Fibroblast of lung (primary cell): ENCODE measurements around the gene RPL29.

Experiments used
- CTCF ChIP-seq, 2 donors: IDR thresholded peaks in 1 of 2; conservative IDR thresholded peaks in 1 of 2; 1 replicate in 1 of 2; 2 replicates in 1 of 2; pipeline ENCODE4 v1.5.1; 2011 to 2012; ENCODE audit warnings: low read length in 2 of 2, control low read depth in 1 of 2, inconsistent platforms in 1 of 2, low read depth in 1 of 2, mild to moderate bottlenecking in 1 of 2
- EZH2 ChIP-seq: IDR thresholded peaks from 2 replicates; pipeline ENCODE4 v1.5.1; 2012; ENCODE audit warnings: low read length, control low read depth, mild to moderate bottlenecking; ENCODE audit errors: missing control alignments

GRCh38 chr3:52013802-52014598, 18.3 kb upstream of the RPL29 start:
- no peak for TF ChIP-seq CTCF (conservative IDR thresholded peaks at IDR 0.05 in 1 of 2, IDR thresholded peaks at IDR 0.05 in 1 of 2; ENCODE audit: low read depth in 1 of 2, low read length in 2 of 2)
- no peak for TF ChIP-seq EZH2
